CD4-positive, alpha-beta T cell treated with Interleukin-17A for 4 hours (primary cell): ENCODE results near the gene KCNIP1.
"Not testable (repeated sequence)": the region's sequence is repeated elsewhere in the genome, so short reads cannot be mapped to it uniquely, and the experiment has no call there.

Source experiments
- DNase-seq: peaks from one replicate; pipeline ENCODE4 v3.0.0-alpha.2; 2020; ENCODE audit warnings: mixed read lengths

KCNIP1 gene

GRCh38 chr5:170732685-170733084 lies 228.9 kb downstream of the KCNIP1 start:
- no peak for DNase-seq

- no peak for DNase-seq
These were observed 233.1 kb downstream of the KCNIP1 start for GRCh38 chr5:170736966-170737365.

- DNase-seq = no peak
These were observed 233.8 kb downstream of the KCNIP1 start for GRCh38 chr5:170737591-170737990.

DNA sequence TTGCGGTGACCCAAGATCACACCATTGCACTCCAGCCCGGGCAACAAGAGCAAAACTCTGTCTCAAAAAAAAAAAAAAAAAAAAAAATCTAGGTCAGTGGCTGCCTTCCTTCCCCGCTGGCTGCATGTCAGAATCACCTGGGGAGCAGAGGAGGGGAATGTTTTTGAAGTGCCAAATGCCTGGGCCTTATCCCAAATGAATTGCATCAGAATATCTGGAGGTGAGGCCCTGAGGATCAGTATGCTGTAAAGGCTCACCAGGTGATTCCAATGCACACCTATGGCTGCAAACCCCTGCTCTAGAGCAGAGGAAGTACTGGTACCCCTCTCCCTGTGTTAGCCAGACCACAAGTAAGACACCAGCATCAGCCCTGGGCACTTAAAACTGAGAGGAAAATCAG lies 235.0 kb downstream of the KCNIP1 start:
- DNase-seq = no peak

GRCh38 chr5:170739446-170739845 lies 235.6 kb downstream of the KCNIP1 start:
- DNase-seq = no peak

GRCh38 chr5:170740551-170741205 lies 236.9 kb downstream of the KCNIP1 start:
- DNase-seq = no peak

GRCh38 chr5:170741801-170742200 lies 238.0 kb downstream of the KCNIP1 start:
- no peak for DNase-seq

DNA sequence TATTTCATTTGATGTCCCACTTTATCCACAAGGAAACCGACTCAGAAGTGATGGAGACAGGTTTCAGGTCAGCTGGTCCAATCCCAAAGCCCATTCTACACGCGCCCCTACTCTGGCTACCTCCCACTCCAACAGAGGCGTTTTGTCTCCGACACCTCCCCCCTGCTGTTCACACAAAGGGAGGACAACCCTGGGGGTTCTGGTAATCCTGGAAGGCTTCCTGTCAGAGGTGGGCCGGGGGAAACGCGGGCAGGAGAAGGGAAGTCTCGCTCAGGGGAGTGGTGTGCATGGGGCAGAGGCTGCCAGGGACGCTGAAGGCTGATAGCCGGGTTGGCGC lies 240.0 kb downstream of the KCNIP1 start:
- DNase-seq = no peak

DNA sequence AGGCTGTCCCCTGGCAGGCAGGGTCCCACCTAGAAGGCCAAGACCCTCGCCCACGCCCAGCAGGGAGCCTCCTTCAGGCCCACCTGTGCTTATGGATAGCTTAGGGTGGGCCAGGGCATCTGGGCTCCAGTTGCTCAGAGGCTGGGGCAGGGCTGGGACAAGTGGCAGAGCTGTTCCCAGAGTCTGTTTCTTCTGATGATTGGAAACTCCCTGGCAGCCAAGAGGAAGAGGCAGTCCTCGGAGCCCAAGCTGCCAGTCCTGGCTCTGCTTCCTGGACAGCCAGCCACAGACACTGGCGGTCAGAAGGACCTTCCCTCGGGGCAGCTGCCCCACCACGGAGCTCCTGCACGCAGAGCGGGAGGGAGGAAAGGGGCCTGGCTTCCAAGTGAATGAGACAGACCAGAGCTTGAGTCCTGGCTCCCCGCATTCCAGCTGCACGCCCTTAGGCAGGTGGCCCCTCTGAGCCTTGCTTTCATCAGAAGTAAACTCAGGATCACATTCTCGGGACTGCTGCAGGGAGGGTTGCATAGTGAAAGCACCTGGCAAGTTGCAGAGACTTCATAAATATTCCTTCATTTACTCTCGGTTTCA lies 241.8 kb downstream of the KCNIP1 start:
- DNase-seq = no peak

GRCh38 chr5:170746075-170746960 lies 242.5 kb downstream of the KCNIP1 start:
- no peak for DNase-seq

DNA sequence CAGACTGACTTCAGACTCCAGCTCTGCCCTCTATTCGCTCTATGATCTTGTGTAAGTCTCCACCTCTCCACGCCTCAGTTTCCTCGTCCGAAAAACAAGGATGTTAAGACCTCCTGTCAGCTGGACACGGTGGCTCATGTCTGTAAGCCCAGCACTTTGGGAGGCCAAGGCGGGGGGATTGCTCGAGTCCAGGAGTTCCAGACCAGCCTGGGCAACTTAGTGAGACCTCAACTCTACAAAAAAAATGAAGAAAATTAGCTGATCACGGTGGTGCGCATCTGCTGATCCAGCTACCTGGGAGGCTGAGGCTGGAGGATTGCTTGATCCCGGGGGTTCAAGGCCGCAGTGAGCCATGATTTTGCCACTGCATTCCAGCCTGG lies 243.1 kb downstream of the KCNIP1 start:
- no peak for DNase-seq

- no peak for DNase-seq
These were observed 243.5 kb downstream of the KCNIP1 start for GRCh38 chr5:170747357-170747756.

GRCh38 chr5:170747851-170748250 lies 244.0 kb downstream of the KCNIP1 start:
- no peak for DNase-seq

DNA sequence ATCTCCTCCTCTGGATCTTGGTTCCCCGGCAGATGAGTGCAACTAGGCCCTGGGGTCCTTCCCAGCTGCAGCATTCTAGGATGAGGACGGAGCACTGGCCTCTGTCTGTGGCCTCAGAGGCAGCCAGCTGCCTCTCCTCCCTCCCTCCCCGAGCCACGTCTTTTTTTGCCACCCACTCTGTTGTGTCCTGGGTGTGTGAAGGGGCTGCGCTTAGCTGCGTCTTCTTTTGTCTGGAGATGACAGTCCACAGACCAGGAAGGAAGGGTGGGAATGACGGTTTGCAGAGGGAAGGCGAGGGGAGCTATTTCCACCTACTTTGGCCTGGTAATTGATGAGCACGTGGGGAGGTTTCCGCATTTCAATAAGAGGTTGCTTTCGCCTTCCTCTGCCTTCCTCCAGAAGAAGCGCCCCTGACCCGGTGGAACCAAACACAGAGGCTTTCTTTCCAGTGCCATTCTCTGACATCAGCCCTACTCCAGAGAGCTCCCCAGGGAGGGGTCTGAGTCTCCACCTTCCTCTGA lies 245.2 kb downstream of the KCNIP1 start:
- no peak for DNase-seq

DNA sequence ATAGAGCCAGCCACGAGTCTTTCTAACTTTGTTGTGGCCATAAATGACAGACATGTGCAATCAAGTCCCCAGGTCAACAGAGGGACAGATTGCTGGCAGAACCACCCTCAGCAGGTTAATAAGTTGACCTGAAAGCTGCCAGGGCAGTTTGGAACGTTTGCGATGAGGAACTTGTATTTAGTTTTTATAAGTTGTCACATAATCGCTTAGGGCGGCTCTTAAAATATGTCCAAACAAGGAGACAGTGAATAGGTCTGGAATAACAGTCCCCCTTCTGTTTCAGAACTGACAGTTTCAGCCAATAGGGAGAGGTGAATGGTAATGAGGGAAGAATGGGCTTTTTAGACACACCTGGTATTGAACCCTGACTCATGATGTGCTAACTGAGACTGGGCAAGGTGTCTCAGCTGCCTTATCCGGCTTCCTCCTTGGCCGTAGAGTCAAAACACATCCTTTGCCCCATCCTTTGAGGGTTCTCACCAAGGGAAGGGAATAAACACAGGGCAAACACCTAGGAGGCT lies 246.2 kb downstream of the KCNIP1 start:
- no peak for DNase-seq

- no peak for DNase-seq
These were observed 247.0 kb downstream of the KCNIP1 start for GRCh38 chr5:170750791-170751190.

DNA sequence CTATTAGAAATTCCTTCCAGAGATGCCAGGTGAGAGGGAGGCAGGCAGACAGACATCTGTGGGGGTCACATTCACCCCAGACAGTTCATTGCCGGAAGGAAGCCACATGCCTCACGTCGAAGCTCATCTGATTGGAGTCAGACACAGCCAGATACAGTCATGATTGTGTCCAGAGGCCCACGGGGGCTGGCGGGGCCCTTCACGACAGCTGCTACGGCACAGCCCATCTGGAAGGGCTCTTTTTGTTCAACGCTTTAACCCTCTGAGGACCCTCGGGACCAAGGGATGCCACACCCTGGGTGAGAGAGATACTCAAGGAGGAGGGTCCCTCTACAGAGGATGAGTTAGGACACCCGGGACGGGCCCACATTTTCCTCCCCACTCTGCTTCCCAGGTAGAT lies 247.8 kb downstream of the KCNIP1 start:
- no peak for DNase-seq

DNA sequence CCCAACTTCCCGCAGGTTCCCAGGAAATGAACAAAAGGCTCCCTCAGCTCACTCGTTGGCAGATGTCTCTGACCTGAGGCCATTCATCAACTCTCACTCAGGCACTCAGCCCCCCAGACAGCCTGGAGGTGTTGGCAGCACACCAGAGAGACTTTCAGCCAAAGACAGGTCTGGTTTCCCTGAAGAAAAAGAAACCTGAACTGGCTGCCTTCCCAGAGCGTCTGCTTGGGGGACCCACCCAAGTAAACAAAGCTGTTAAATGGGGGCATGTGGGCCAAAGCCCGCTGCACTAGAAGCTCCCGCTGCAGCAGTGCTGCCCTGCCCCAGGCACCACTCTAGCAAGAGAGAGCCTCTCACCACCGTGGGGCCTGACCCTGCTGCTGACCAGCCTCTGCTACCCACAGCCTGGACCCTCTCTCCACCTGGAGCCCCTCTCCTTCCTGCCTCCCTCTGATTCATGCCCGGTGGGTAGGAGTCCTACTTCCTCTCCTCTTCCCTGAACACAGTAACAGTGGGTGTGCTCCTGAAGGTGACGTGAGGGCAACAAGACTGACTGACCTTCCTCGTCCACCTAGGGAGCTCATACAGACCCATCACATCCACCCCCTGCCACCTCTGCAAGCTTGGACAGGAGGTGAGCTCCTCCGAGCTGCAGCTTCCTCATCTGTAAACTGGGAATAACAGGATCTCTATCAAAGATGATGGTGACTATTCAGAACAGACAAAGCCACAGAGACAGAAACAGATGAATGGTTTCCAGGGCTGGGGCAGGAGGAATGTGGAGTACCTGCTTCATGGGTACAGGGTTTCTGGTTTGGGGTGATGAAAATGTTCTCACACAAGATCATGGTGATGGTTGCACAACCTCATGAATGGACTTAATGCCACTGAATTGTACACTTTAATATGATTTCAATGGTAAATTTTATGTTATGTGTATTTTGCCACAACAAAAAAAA lies 248.7 kb downstream of the KCNIP1 start:
- no peak for DNase-seq

DNA sequence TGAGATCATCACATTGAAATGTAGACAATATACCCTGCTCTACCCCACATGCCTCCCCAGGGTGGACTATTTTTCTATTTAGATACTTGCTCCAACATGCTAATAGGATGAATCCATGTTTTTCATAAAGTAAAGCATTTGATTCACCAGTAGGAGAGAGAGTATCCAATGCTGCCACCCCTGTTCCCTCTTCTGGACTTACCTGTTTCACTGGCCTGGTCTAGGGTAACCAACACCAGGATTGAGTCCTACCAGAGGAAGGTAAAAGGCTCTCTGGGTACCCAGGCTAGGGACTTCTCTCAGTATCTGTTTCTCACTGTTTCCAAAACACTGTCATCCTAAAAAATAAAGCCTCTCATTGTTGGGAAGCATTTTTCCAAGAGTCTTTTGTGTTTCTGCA lies 249.5 kb downstream of the KCNIP1 start:
- DNase-seq = no peak

GRCh38 chr5:170754508-170754907 lies 250.7 kb downstream of the KCNIP1 start:
- DNase-seq = not testable (repeated sequence)

DNA sequence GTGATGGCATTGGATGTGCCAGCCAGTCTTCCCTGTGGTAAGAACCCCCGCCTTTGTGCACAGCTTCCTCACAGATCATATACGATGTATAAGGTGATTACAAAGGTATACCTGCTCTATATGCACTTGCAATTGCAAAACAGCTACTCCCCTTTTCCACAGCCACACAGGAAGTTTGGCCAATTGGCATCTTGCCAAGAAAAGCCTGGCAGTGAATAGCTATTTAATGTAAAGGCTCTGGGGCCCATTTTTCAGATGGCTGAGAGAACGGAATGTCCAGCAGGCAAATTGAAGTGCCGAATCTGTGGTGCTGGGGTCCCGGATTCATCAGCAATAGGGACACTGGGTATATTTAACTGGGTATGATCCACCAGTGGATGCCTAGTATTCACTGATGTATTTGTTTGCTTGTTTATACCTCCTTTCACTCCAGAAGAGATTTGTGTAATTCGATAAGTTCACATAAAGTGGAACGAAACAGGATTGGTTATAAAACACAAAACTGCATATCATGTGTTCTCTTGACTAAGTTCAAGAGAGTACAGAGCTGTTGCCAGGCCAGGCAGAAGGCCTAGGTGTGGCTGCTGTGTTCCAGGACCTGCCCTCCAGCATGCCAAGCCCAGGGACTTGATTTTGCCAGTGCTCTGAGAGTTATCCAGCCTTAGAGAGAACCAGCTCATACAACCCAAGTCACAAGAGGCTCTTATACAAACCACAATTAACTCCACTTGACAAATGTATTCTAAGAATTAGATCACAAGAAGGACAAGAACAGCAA lies 252.0 kb downstream of the KCNIP1 start:
- DNase-seq = no peak

DNA sequence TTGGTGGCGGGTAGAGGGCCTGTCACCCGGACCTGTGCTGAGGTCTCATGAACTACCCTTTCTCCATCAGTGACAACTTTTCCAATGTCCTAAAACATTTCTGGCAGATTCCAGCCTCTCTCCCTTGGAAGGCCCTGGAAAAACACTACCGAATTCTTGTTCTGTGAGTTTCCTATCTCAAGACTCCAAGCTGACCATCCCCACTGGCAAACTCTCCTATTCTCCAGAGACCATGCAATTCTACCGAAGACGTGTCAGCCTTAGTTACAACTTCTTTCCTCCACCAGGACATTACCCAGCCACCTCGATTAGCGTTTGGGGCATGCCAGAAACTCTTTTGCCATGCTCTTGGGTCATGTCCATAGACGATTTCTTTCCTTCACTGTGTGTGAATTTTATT lies 252.9 kb downstream of the KCNIP1 start:
- DNase-seq = no peak
